ENCODE data around the gene OR5I1.
"Not testable (repeated sequence)": the region's sequence is repeated elsewhere in the genome, so short reads cannot be mapped to it uniquely, and the experiment has no call there.

OR5I1 gene

GRCh38 chr11:55936300-55936699, at the start of gene OR5I1:
TSS of gene OR5I1 (minus strand) at chr11:55936400. CDS start at chr11:55936400, 0 bp downstream.
- no peak for DNase-seq (ENCODE audit: low read depth in 1 of 2, low spot score in 1 of 2)

GRCh38 chr11:55970935-55971334, 34.7 kb upstream of the OR5I1 start:
- no peak for DNase-seq (ENCODE audit: low read depth in 1 of 2, low spot score in 1 of 2)

GRCh38 chr11:55969845-55970244, 33.6 kb upstream of the OR5I1 start, which contains the start of gene OR10AG1:
TSS of gene OR10AG1 (minus strand) at chr11:55969945. CDS start at chr11:55969907, 38 bp downstream.
- no peak for DNase-seq (ENCODE audit: low read depth in 1 of 2, low spot score in 1 of 2)

- DNase-seq (ENCODE audit: low read depth in 1 of 2, low spot score in 1 of 2) = no peak
Observed at GRCh38 chr11:55967914-55968313, 31.7 kb upstream of the OR5I1 start.

GRCh38 chr11:55966391-55966790, 30.2 kb upstream of the OR5I1 start:
- no peak for DNase-seq (ENCODE audit: low read depth in 1 of 2, low spot score in 1 of 2)

GRCh38 chr11:55956521-55956920, 20.3 kb upstream of the OR5I1 start:
- DNase-seq (ENCODE audit: low read depth in 1 of 2, low spot score in 1 of 2) = no peak

- DNase-seq (ENCODE audit: low read depth in 1 of 2, low spot score in 1 of 2) = no peak
Observed at GRCh38 chr11:55949330-55949729, 13.1 kb upstream of the OR5I1 start.

- no peak for DNase-seq (ENCODE audit: low read depth in 1 of 2, low spot score in 1 of 2)
Observed at GRCh38 chr11:55942785-55943392, 6.7 kb upstream of the OR5I1 start.

- no peak for DNase-seq (ENCODE audit: low read depth in 1 of 2, low spot score in 1 of 2)
Observed at GRCh38 chr11:55920537-55920936, 15.7 kb downstream of the OR5I1 start.

- DNase-seq (ENCODE audit: low read depth in 1 of 2, low spot score in 1 of 2) = no peak
Observed at GRCh38 chr11:55914482-55914881, 21.7 kb downstream of the OR5I1 start, which contains the start of gene OR5W2. TSS of gene OR5W2 (minus strand) at chr11:55914582. CDS start at chr11:55914582, 0 bp downstream.

GRCh38 chr11:55902308-55902707, 33.9 kb downstream of the OR5I1 start:
- no peak for DNase-seq (ENCODE audit: low read depth in 1 of 2, low spot score in 1 of 2)

- no peak for DNase-seq (ENCODE audit: low read depth in 1 of 2, low spot score in 1 of 2)
Observed at GRCh38 chr11:55895216-55895615, 41.0 kb downstream of the OR5I1 start.

- not testable (repeated sequence) for DNase-seq (ENCODE audit: low read depth in 1 of 2, low spot score in 1 of 2)
Observed at GRCh38 chr11:55885481-55885880, 50.7 kb downstream of the OR5I1 start.
